Ishikawa (cell line): Measurements from ENCODE around the gene TERT.

Experiments
- CEBPB ChIP-seq: IDR thresholded peaks from 2 replicates; pipeline ENCODE4 v1.6.1; 2012
- CREB1 ChIP-seq: IDR thresholded peaks from 2 replicates; pipeline ENCODE4 v1.6.1; 2012; ENCODE audit warnings: low read depth
- EGR1 ChIP-seq: IDR thresholded peaks from 2 replicates; pipeline ENCODE4 v1.6.1; 2012
- EP300 ChIP-seq: IDR thresholded peaks from 2 replicates; pipeline ENCODE4 v1.6.1; 2012; ENCODE audit warnings: borderline replicate concordance
- FOXM1 ChIP-seq: IDR thresholded peaks from 2 replicates; pipeline ENCODE4 v1.6.1; 2012; ENCODE audit warnings: low read depth, borderline replicate concordance
- NFIC ChIP-seq: IDR thresholded peaks from 2 replicates; pipeline ENCODE4 v1.6.1; 2012
- RAD21 ChIP-seq: IDR thresholded peaks from 2 replicates; pipeline ENCODE4 v1.6.1; 2012; ENCODE audit warnings: low read depth
- TAF1 ChIP-seq: IDR thresholded peaks from 2 replicates; pipeline ENCODE4 v1.6.1; 2012; ENCODE audit warnings: low read depth, mild to moderate bottlenecking
- TCF12 ChIP-seq: IDR thresholded peaks from 2 replicates; pipeline ENCODE4 v1.6.1; 2012; ENCODE audit warnings: low read depth
- TEAD4 ChIP-seq: IDR thresholded peaks from 2 replicates; pipeline ENCODE4 v1.6.1; 2012
- YY1 ChIP-seq: IDR thresholded peaks from 2 replicates; pipeline ENCODE4 v1.6.1; 2012; ENCODE audit warnings: low read depth
- ZBTB7A ChIP-seq: IDR thresholded peaks from 2 replicates; pipeline ENCODE4 v1.6.1; 2012; ENCODE audit warnings: low read depth
- TF ChIP-seq, protein P1 (sequence below): IDR thresholded peaks from 2 replicates; pipeline ENCODE4 v1.6.1; 2012; ENCODE audit warnings: low read depth, mild to moderate bottlenecking
- TF ChIP-seq, protein P2 (sequence below): IDR thresholded peaks from 2 replicates; pipeline ENCODE4 v1.6.1; 2012
- TF ChIP-seq, protein P3 (sequence below): IDR thresholded peaks from 2 replicates; pipeline ENCODE4 v1.6.1; 2012

The TERT gene

DNA sequence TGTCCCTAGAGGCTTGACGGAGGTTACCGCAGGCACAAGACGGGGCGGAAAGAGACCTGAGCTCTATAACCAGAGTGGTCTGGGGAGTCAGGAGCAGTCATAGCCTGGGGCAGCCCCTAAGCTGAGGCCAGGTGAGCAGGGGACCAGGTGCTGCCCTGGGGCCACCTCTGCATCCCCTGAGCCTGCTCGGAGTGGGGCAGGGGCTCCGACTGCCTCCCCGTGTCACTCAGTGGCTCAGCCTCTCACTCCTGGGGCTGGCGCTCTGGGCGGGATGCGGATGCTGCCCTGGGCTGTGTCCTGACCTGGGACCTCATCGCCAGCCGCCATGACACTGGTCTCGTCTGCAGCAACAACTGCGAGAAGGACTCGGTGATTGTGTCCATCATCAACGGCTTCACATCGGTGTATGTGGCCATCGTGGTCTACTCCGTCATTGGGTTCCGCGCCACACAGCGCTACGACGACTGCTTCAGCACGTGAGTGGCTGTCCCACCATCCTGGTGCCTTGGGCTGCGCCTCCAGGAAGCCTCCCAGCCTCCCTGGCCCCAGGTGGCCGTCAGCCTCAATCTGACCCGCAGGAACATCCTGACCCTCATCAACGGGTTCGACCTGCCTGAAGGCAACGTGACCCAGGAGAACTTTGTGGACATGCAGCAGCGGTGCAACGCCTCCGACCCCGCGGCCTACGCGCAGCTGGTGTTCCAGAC is 78.5 kb downstream of the TERT start:
- TF ChIP-seq YY1 = no peak
- TF ChIP-seq RAD21 = no peak
- TF ChIP-seq, protein P1, sequence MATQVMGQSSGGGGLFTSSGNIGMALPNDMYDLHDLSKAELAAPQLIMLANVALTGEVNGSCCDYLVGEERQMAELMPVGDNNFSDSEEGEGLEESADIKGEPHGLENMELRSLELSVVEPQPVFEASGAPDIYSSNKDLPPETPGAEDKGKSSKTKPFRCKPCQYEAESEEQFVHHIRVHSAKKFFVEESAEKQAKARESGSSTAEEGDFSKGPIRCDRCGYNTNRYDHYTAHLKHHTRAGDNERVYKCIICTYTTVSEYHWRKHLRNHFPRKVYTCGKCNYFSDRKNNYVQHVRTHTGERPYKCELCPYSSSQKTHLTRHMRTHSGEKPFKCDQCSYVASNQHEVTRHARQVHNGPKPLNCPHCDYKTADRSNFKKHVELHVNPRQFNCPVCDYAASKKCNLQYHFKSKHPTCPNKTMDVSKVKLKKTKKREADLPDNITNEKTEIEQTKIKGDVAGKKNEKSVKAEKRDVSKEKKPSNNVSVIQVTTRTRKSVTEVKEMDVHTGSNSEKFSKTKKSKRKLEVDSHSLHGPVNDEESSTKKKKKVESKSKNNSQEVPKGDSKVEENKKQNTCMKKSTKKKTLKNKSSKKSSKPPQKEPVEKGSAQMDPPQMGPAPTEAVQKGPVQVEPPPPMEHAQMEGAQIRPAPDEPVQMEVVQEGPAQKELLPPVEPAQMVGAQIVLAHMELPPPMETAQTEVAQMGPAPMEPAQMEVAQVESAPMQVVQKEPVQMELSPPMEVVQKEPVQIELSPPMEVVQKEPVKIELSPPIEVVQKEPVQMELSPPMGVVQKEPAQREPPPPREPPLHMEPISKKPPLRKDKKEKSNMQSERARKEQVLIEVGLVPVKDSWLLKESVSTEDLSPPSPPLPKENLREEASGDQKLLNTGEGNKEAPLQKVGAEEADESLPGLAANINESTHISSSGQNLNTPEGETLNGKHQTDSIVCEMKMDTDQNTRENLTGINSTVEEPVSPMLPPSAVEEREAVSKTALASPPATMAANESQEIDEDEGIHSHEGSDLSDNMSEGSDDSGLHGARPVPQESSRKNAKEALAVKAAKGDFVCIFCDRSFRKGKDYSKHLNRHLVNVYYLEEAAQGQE = no peak
- TF ChIP-seq NFIC = no peak
- no peak for TF ChIP-seq TEAD4
- TF ChIP-seq, protein P2, sequence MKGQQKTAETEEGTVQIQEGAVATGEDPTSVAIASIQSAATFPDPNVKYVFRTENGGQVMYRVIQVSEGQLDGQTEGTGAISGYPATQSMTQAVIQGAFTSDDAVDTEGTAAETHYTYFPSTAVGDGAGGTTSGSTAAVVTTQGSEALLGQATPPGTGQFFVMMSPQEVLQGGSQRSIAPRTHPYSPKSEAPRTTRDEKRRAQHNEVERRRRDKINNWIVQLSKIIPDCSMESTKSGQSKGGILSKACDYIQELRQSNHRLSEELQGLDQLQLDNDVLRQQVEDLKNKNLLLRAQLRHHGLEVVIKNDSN = no peak
- no peak for TF ChIP-seq EP300
- no peak for TF ChIP-seq EGR1
- no peak for TF ChIP-seq ZBTB7A
- TF ChIP-seq FOXM1 = no peak
- TF ChIP-seq TCF12 = no peak
- no peak for TF ChIP-seq CEBPB
- TF ChIP-seq, protein P3, sequence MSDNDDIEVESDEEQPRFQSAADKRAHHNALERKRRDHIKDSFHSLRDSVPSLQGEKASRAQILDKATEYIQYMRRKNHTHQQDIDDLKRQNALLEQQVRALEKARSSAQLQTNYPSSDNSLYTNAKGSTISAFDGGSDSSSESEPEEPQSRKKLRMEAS = no peak
- TF ChIP-seq TAF1 = no peak
- TF ChIP-seq CREB1 = no peak

DNA sequence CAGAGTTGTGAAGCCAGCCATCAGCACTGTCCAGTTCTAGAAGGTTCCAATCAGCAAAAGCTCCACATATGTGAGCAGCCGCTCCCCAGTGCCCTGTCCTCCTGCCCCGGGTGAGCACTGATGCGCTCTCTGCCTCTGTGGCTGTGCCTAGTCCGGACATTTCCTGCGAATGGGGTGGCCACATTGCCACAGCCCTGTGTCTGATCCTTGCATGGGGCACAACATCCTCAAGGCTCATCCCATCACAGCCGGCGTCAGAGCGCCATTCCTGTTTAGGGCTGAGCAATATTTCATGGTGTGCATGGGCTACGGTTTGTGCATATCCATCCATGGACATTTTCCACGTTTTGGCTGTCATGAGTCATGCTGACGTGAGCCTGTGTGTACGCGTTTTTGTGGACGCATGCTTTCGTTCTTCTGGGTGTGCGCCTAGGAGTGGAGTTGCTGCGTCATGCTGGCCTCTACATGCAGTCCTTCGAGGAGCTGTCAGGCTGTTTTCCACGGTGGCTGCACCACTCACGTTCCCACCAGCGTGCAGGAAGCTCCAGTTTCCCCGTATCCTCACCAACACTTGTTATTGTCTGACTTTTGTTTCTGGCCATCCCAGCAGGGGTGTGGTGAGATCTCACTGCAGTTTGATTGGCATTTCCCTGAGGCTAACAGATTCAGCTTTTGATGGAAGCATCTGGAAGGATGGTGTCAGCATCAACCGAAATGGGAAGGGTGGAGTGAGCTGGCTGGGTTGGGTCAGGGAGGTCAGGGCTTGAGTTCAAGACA is 79.4 kb downstream of the TERT start:
- TF ChIP-seq, protein P3 = no peak
- no peak for TF ChIP-seq YY1
- no peak for TF ChIP-seq RAD21
- TF ChIP-seq FOXM1 = no peak
- no peak for TF ChIP-seq TAF1
- no peak for TF ChIP-seq CEBPB
- TF ChIP-seq EGR1 = no peak
- no peak for TF ChIP-seq CREB1
- TF ChIP-seq ZBTB7A = no peak
- TF ChIP-seq EP300 = no peak
- TF ChIP-seq, protein P1 = no peak
- TF ChIP-seq TCF12 = no peak

DNA sequence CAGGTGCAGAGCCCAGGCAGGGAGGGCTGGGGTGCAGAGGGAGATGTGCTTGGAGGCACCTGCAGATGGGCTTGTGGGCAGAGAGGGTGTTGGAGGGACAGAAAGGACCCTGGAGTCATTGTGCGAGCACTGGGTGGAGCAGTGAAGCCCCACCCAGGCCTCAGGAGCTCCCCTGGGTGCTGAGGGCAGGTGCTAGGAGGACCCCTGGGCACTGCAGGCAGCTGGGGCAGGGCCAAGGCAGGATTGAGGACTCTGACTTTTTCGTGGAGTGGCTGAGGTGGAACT is 80.0 kb downstream of the TERT start:
- TF ChIP-seq TEAD4 (no peak), ZBTB7A (no peak), CEBPB (no peak), RAD21 (no peak), YY1 (no peak)
- TF ChIP-seq, protein P2 = no peak
- TF ChIP-seq, protein P1 = no peak

DNA sequence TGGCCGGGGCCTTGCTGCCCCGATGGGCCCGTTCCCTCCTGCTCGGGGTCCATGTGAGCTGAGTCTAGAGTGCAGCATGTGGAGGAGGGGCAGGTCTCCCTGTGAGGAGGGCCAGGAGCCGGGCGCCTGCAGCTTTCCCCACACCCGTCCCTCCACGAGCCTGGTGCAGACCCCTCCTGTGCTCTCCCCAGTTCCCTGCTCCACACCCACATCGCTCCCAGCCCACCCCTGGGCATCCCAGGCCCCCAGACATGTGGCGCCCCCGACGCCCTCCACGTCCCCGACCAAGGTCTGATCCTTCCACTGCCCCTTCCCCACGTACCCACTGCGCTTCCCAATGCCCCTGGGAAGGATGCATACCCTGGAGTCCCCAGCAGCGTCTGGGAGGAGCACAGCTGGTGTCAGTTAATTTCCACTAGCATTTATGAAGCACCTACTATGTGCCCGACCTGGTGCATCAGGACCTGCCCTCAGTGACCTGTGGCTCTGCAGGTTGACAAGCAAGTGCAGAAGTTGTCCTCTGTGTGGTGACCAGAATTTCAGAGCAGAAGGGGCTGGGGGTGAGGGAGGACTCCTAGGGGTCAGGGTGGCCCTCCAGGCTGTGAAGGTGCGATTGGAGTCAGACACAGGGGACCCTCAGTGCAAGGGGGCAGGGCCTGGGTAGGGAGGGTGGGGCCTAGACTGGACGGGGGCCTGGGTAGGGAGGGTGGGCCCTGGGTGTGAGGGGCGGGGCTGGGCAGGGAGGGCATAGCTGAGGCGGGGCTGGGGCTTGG is 80.5 kb downstream of the TERT start:
- TF ChIP-seq CEBPB = no peak
- TF ChIP-seq, protein P1 = no peak
- TF ChIP-seq YY1 = no peak
- no peak for TF ChIP-seq RAD21
- no peak for TF ChIP-seq EP300
- TF ChIP-seq, protein P2 = no peak
- TF ChIP-seq, protein P3 = no peak
- TF ChIP-seq TCF12 = no peak
- no peak for TF ChIP-seq FOXM1
